HG02981 (cell line): ENCODE data around the gene FRMPD2.
"Not testable (repeated sequence)": the region's sequence is repeated elsewhere in the genome, so short reads cannot be mapped to it uniquely, and the experiment has no call there.

Experiments
- ATAC-seq: cut with Tn5 transposase; IDR thresholded peaks from one replicate; pipeline ENCODE4 v1.9.1; 2021; ENCODE audit warnings: mild to moderate bottlenecking, moderate library complexity; ENCODE audit not compliant: unreplicated experiment

The FRMPD2 gene

DNA sequence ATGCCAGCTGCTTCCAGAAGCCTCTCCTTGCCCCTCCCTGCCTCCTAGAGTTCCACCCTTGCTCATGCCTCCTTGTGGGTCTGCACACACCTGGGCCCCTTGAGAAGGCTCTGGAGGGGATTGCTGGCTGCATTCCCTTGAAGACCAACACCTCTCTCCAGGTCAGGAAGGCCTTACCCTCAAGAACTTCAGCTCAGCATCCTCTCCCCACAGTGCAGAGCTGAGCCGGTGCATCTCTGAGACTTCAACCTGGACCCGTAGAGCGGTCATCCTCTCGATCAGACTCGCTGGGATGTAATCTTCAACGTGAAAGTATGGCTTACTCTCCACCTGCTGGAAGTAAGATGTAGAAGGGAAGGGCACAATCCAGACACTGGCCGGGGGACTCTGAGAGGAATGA is 62.7 kb downstream of the FRMPD2 start:
- ATAC-seq, result no peak

DNA sequence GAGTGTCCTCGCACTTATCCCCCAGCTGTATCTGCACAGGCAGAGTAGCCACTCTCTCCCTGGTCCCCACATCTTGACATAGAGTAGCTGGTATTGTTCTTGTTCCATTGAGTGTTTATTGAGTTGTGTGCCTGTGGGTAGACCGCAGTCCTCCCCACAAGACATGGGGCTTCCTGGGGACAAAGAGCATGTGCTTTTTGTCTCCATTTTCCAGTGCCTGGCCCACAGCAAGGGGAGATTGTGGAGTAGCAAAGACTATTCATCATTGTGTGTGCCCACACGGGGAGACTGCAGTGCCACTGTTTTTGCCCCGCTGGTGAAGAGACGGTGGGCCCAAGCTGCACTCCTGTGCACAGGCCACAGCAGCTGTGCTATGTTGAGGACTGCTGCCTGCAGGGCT is 63.5 kb downstream of the FRMPD2 start:
- no peak for ATAC-seq

DNA sequence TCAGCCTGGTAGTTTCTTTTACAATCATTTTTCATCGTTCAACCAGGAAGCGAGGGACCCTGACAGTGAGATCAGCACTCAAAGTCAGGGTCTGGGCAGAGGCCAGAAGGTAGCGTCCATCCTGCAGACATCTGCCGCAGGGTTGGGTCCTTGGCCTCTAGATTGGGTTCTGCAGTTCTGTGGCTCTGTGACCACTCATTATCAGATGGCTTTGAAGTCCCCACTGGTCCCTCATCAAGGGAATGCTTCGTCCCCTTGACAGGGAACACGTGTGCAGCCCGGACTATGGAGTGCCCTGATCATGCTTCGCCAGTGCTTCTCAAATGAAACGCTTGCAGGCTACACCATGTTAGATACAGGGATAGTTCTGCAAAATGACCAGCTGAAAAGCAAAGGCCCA is 64.1 kb downstream of the FRMPD2 start:
- no peak for ATAC-seq

DNA sequence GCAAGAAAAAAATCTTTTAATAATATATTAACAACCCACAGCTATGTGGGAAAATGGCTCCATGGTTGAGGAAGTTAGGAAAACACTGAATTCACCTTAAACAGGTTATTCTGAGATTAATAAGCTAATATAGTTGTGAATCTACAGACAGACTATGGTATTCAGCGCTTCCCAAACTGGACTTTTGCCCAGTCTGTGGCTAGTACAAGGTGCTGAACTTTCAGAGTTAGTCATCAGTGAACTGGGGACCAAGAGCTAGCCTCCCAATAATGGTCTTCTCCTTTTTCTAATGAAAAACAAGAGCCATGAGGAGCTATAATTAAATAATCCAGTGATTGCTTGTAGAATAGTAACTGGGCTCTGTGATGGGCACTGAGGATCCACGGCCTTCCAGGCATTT is 65.3 kb downstream of the FRMPD2 start:
- ATAC-seq, result no peak

DNA sequence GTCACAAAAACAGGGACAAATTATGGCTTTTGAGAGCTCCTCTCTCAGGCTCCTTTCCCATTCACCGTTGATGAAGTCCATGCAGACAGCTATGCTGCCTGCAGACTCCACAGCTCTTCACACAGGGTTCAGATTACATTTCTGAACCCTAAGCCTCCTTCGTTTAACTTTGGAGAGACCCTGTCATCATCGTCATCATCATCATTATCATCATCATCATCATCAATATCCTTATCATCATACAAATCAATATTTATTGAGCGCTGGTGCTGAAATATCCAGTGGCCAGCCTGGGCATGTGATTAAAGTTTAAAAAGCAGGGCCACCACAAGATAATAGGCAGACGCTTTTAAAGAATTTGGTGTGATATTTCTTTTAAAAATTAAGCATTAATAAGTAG is 66.6 kb downstream of the FRMPD2 start:
- ATAC-seq, result no peak

DNA sequence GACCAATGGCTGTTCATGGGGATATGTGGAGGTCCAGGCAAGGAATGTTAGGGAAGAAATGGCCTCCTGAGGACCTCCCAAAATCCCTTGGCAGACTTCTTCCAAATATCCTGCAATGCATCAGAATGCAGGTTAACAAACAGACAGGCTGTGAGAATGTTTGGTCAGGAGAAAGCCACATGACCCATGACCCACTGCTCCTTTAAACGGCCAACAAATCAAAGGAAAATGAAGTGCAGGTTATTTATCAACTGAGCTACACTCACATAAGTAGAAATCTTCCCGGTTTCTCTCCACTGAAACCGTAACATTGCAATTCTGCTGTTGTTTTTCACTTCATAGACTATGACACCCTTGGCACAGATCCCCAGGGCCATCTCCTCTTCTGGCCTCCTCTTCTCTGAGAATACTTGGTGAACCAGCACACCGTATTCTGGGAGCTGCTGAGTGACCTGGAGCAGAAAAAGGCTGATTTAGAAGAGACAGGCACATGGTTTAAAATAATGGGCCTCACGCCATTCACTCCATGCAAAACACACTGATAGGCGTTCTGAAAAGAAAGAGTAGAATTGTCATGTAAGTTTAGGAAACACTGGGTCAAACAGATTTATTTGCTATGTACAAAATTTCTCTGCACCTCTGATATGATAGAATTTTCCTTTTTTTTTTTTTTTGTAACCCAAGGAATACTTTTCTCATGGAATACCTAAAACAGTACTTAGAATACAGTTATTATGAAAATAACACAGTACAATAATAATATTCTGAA is 67.8 kb downstream of the FRMPD2 start:
- ATAC-seq, result no peak

DNA sequence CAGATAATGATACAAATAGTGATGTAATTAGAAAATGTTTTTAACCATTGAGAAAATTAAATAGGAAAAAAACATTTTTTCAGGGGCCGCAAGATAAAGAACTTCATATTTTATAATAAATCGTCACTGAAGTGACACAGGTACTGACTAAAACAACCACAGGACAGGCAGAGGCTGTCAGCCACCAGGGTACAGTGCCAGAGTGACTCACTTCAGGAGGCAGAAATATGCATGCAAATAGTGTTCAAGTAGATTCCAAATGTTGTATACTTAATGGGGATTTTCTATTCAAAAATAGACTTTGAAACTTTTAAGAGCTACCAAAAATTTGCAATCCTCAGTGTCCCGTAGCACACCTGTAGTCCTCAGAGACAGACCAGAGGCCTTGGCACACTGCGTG is 68.6 kb downstream of the FRMPD2 start:
- no peak for ATAC-seq

DNA sequence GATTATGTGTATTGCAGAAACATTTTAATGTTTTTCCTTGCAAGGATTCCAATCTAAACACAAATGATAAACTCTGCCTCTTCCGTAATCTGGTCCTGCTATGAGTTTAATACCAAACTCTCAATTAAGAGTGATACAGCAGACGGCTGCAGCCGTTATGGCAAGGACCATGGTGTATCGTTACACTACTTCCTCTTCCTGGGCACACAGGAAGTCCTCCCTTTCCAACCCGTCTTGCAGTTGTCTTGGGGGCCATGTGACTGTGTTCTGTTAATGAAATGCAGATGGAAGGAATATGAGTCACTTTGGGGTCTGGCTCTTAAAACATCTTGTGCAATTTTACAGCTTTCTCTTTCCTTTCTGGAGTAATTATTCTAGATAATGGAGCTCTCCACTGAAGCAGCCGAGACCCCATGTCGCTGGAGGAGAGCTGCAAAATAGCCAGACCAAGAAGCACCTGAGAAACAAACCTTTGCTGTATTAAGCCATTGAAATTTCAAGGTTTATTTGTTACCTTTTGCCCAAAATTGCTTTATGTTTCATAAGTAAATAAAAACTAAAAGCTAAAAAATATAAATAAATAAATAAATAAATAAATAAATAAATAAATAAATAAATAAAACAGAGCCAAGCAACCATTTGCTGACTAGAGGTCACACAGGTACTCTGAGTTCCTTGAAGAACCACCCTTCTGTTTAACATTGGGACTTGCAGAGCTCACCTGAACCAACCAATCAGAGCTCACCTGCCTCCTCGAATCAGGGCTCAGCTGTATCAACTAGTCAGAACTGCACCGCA is 74.7 kb downstream of the FRMPD2 start:
- no peak for ATAC-seq

DNA sequence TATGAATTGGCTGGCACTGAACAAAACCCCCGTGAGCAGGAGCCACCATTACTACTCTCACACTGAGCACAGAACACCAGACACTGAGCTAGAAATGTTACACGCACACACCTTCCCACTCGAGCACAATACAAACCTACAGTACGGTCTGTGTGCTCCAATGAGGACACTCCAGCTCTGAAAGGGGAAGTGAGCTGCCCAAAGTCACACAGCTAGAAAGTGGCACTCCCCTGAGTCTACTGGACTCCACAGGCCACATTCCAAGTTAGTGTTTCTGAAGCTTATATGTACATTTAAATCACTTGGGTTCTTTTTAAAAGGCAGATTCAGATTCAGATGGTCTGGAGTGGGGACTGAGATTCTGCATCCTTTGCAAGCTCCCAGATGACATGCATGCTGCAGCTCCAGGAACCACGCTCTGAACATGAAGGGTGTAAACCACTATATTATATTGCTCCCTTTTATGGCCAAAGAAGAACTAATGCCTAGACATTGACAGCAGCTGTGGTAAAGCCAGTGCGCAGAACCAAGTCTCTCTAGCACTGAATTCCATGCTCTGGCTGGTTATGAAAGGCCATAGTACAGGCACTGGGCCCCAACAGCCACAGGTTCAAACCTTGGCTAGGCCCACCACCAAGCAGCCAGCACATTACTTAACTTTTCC is 77.1 kb downstream of the FRMPD2 start:
- no peak for ATAC-seq

DNA sequence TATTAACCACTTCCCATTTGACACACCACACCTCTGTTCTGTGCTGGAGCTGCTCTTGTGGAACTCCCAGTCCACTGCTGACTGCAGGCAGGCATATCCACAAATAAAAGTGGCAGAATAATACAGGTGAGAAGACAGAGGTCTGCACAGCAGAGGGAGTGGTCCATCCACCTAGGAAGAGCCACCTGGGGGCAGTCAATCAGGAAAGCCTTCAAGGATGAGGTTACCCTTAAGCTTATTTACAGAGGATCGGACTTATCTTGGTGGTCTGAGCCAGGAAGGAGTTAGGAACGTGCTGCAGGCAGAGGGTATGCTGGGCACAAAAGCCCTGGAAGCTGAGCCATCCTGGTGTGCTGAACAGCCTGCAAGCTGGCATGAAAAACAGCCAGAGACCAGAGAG is 78.7 kb downstream of the FRMPD2 start:
- ATAC-seq, result no peak

DNA sequence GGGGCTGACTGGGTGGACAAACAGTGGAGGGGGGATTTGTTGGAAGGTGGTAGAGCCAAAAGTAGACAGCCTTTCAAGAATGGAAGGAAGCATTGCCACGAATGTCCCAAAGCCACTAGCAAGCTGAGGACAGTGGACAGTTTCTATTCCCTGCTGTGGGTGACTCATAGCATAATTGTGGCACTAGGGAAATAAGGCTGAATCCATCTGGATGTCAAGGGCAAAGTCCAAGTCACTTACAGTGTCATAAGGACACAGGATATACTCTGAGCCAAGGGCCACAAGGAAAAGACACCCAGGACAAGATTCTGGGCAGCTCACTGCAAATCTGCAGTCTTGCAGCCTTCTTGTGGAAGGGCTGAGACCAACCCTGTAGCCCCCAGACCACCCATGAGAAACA is 79.7 kb downstream of the FRMPD2 start:
- no peak for ATAC-seq

DNA sequence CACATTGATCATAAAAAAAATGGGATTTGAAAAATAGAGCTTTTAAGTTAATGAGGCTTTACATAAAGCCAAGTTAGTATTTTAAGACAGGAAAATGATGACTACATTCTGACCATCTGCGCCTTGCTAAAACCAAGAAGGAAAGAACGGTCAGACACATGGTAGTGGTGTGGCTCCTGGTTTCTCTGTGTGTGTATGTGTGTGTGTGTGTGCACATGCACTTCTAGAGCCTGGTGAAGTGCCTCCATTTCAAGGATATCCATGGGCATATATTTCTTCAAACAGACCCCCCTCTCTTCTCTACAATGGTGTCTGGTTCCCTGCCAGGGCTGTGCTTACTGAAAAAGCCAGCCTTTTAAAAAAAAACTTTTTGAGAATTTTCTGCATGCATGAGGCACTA is 80.9 kb downstream of the FRMPD2 start:
- no peak for ATAC-seq

DNA sequence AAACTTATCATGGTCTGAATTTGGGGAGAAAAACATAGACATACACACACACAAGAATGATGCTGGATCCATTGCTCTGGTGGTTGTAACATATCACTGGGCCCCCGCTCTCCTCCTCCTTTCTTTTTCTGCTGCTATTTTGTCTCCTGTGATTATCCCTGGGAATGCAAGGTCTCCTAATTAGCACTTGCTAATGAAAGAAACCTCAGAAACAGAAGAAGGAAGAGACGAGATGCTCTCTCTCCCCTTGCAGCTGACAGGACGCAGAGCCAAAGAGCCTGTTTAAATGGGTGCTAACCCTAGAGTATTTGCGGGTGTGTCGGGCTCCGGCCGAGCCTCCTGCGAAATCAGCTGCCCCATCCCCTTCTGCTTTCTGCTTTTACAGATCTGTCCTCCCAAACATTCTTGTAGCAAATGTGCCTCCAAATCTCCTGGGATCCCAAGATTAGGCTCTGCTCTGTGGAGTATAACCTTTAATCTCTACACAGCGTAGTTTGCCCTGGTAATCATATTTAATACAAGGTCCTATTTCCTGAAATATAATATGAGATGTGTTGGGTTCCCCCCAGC is 81.5 kb downstream of the FRMPD2 start:
- no peak for ATAC-seq

DNA sequence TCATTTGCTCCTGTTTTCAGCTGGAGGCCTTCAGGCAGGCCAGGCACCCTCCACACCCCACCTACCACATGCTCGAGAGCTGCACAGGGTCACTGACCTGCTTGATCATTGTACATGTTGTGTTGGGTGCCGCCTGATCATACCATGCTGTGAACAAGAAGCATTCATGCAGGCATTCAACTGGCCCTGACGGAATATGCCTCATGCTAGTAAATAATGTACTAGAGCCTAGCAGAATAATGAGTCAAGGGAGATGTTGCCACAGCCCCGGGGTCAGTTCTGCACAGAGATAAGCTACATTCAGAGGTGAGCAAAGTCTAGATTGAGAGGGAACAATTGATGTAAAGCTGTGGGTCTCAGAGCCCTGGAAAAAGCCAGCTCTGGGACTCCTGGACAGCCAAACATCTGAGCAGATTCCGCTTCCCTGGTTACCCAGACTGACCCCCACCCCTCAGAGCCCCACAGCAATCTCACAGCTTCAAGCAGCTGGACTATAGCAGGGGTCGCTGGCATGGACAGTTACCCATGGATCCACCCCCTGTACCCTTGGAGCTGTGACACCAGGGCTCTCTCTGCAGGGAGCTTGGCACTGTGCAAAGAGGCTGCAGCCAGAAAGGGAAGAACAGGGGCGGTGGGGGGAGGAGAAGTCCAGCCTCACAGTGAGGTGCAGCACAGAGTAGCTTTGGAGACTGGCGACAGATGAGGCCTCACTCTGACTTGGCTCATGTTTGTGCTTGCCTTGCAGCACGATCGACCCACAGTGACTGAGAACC is 86.6 kb downstream of the FRMPD2 start:
- ATAC-seq, result no peak

DNA sequence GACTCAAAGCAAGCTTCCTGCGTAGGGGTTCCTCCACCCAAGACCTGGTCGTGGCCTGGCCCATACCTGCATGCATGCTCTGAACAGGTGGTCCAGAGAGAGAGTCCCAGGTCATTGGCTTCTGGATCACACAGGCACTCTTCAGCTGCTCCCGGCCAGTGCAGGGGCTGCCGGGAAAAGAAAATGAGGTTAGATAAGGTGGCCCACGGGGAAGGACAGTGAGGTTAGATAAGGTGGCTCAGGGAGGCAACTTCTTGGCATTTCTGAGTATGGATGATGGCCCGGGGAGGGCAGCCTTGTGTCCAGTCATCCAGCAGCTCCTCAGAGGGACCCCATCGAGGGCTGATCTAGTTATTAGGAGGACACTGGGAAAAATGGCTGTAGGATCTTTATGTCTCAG is 87.4 kb downstream of the FRMPD2 start:
- ATAC-seq, result no peak

DNA sequence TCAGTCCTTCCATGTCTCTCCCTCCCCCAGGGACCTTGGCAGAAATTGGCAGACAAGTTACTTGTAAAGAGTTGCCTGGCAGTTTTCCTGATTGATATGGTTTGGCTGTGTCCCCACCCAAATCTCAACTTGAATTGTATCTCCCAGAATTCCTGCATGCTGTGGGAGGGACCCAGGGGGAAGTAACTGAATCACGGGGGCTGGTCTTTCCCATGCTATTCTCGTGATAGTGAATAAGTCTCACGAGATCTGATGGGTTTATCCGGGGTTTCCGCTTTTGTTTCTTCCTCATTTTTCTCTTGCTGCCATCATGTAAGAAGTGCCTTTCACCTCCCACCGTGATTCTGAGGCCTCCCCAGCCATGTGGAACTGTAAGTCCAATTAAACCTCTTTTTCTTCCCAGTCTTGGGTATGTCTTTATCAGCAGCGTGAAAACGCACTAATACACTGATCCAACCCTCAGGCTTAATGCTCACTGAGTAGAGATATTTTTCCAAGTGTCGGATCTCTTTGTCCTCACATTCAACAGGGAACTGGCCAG is 88.2 kb downstream of the FRMPD2 start:
- not testable (repeated sequence) for ATAC-seq

DNA sequence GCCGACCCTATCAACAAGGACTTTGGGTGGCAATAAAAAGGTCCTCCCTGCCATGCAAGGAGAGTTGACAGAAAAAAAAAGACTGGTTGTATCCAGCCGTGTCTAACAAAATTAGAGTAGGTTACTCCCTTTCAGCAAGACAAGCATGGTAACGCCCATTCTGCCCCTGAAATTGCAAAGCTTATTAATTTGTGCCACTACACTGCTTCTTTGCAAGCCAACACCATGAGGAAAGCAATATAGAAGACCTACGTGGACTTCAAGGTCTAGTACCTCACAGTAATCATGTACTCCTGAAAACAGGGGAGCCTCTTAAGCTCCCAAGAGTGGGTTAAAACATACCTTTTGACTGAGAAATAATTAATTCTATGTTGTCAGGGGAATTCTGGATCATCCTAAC is 90.3 kb downstream of the FRMPD2 start:
- ATAC-seq, result no peak

DNA sequence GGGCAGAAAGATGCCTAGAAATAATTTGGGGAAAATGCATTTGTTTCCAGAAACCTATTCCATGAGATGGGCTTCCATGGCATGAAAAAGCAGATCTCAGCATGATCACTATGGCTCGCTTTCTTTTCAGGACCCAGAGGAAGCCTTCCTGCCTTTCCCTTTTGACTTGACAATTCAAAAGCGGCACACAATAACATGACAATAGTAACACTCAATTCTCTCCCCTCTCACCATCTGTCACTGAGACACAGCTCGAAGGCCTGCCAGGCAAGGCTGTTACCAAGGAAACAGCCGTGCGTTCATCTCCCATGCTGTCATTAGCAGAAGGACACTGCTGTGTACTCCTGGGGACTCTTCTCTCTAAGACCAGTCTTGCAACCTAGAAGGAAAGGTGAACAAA is 101.8 kb downstream of the FRMPD2 start:
- not testable (repeated sequence) for ATAC-seq

DNA sequence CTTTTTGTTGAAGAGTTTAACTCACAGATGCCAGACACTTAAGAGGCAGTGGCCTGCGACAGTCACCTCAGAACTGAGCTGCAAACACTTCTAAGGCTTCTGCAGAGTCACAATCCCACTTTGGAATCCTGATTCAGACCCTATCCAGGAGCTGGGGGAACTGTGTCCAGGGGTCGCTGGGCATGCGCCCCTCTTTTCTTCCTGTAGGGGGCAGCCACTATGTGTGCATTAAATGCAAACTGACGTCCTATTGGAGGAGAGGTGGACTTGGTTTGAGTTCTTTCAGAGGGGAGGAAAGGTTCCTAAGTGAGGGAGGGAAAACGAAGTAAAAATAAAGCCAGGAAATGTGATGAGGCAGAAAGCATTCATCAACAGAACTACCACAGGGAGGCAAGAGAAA is 113.8 kb downstream of the FRMPD2 start:
- not testable (repeated sequence) for ATAC-seq

DNA sequence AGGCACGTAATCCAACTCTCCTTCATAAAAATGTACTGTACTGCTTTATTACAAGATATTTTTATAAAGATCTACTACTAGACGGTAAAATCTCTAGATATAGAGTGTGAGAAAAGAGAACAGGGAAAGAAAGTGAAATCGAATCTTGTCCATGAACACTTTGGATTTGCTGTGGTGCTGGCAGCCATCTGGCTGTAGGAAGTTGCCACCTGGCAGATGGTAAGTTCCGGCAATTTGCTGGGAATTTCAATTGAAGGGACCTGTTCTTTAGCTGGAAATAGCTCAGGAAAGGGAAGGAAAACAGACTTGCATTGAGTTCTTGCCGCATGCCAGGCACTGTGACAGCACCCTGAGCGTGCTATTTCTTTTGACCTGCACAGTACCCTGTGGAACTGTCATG is 114.3 kb downstream of the FRMPD2 start:
- ATAC-seq, result not testable (repeated sequence)
